GM19468 (cell line): ENCODE data around the gene CITED2.
"Not testable (repeated sequence)": the region's sequence is repeated elsewhere in the genome, so short reads cannot be mapped to it uniquely, and the experiment has no call there.

ENCODE experiments used
- ATAC-seq: cut with Tn5 transposase; IDR thresholded peaks from one replicate; pipeline ENCODE4 v1.9.1; 2021; ENCODE audit warnings: mild to moderate bottlenecking, moderate library complexity, moderate number of reproducible peaks; ENCODE audit not compliant: unreplicated experiment; ENCODE audit errors: extremely low read depth

Gene CITED2, protein sequence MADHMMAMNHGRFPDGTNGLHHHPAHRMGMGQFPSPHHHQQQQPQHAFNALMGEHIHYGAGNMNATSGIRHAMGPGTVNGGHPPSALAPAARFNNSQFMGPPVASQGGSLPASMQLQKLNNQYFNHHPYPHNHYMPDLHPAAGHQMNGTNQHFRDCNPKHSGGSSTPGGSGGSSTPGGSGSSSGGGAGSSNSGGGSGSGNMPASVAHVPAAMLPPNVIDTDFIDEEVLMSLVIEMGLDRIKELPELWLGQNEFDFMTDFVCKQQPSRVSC

DNA sequence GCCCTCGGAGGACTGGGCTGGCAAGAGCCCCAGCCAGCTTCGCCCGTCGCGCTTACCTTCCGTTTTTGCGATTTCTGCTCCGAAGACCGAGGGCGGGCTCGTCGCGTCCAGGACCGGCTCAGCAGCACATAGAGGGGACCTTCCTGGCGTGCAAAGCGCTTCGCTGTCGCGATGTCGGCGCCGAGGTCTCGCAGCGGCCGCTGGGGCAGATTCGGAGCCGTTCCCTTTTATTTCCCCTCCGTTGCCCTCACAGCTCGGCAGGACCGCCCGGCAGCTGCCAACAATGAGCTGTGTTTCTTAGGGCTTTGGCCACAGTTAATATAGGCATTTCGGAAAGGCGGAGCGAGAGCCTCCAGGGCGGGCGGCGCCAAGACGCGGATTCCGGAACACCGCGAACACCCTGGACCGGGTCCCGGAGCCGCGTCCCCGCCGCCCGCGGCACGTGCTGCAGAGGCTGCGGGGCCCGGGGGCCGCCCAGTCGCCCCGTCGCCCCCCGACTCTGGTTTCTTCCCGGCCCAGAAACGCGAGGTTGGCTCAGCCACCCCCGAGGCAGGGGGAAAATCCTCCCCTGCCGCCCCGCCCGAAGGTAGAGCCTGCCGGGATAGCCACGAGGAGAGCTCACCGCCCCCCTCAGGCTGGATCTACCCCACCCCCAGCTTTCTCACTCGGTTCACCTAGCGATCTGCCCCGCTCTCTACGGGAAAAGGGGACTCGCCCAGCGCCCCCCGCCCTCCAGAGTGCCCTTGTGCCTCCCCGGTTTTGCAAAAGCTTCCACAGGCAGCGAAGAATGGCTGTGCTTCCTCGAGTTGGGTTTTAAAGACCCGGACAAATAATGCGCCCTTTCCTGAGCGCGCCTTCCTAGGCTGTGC, at the start of gene CITED2:
TSS of gene CITED2 (minus strand) at position 292 of the 869 bp plus-strand sequence. CDS start 704 bp downstream, outside the sequence.
- peak; percentile 67 for ATAC-seq

DNA sequence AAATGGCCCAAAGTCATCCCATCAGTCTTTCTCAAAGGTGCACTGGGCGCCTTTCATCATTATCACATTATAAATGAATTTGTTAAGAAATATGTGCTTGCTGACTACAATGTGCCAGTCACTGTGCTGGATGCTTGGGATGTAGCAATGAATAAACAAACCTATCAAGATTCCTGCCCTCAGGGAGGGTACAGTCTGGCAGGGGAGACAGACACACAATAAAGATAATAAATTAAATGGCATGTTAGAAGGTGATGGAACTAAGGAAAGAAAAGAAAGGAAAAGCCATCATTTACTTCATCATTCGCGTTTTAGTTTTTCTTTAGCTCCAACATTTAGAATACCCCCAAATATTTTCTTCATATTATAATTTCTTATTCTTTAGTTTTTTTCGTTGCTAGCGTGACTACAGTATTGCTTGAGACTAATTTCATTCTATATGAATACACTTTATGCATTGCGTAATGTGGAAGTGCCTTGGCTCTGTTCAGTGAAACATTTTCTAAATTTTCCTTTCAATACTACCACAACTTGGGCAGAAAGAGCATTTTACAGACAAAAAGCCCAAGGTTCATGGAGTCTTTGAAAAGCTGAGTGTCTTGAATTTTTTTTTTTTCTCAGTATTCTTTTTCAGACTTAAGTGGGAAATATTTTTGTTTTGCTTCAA, 48.7 kb upstream of the CITED2 start:
- no peak for ATAC-seq

DNA sequence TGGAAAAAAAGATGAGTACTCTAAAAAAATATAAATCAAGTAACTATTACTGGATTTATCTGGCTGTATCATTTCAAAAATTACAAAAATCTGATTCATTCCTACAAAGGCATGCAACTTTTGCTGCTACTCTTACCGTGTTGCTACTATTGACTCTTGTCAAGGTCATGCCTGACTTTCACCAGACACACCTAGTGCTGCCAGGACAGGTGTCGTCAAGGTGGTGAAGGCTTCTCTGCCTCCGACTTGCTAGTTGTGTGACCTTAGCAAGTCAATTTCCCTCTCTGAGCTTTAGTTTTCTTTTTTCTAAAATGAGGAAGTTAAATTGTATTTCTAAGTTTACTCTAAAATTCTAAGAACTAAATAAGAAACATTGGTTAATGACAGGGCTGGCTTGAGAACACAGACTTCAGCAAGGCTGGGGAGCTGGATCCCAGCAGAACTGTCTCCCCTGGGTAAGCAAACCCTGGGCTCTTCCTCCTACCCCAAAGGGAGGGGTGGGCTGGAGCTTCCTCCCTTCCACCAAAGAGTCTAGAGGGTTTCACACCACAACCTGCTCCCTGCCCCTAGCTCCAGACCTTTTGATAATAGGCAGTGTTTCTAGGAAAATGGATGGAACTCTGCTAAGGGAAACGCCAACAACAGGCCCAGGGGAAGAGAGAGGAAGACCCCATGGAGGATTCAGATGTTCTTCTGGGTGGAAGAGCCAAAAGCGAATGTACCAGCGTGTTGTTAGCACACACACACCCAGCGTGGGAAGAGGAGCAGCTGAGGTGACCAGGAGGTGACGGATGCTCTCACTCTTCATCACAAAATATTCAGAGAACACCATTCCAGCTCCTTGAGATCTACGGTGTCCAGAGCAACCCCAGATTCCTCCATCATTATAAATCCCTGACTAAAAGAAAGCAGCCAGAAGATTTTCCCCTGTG, 47.9 kb upstream of the CITED2 start:
- ATAC-seq = no peak

DNA sequence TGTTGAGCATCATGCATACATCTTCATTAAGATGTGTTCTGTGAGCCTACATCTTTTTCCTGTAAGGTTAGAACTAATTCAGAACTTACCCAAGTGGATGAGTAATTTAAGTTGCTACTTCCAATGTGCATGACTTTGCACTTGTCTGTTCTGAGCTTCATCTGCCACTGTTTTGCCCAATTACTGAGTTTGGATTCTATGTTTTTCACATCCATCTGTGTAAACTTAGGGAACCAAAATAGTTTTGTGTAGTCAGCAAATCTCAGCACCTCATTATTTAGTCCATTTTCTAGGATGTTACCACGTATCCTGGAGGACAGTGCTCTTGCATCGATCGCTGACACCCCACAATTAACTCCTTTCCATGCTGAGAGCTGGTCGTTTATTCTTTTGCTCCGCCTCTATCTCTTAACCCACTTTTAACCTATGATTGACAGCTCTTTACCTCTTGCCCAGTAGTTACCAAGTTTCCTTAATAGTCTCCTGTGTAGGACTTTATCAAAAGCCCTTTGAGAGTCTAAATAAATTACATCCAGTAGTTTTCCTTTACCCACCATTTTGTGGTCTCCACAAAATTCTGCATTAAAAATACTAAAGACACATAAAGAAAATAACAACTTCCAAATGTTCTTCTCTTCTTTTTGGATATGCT, 44.2 kb upstream of the CITED2 start:
- ATAC-seq = no peak

DNA sequence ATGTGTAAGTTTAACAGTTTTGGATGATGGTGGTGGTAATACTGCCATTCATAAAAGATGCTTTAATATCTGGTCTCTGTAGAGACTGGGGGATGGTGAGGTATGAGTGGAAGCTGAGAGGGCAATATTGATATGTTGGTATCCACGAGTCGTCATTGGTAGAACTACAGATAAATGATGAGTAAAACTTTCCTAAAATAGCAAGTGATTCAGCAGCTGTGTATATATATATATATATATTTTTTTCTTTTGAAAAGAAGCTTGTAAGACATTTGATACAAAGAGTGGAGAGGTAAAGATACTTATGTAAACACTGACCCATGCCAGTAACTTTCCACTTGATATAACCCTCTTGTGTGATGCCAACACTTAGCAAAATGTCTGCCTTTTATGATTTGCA, 41.7 kb upstream of the CITED2 start:
- ATAC-seq = no peak

DNA sequence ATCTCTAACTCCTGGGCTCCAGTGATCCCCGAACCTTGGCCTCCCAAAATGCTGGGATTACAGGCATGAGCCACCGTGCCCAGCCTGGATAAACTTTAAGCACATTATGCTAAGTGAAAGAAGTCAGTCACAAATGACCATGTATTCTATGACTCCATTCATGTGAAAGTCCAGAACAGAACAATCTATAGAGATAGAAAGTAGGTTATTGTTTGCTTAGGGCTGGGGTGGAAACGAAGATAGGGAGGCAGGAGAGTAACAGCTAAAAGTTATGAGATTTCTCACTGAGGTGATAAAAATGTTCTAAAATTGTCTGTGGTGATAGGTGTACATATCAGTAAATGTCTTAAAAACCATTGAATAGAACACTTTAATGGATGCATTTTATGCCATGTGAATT, 40.9 kb upstream of the CITED2 start:
- no peak for ATAC-seq

DNA sequence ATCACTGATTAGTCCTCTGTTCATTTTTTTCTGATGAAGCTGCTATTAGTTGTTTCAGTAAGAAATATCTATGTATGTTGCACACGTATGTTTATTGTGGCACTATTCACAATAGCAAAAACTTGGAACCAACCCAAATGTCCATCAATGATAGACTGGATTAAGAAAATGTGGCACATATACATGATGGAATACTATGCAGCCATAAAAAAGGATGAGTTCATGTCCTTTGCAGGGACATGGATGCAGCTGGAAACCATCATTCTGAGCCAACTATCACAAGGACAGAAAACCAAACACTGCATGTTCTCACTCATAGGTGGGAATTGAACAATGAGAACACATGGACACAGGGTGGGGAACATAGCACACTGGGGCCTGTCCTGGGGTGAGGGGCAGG, 37.7 kb upstream of the CITED2 start:
- ATAC-seq = not testable (repeated sequence)

DNA sequence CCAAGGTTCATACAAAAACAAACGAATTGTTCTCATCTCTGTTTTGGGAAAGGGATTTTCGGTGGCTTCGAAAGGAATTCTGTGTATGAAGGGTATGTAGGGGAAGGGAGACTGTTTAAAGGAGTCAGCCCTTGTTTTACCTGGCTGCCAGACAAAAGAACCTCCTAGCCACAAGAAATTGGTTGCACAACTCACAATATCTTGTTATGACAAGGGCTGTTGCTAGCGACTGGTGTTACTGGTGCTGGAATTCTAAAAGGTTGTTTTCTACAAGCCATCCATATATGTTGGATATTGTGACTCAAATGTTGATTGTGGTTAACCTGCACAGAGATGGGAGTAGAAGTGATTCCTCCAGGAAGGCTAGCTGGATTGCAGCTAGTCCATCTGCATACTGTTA, 34.6 kb upstream of the CITED2 start:
- no peak for ATAC-seq

DNA sequence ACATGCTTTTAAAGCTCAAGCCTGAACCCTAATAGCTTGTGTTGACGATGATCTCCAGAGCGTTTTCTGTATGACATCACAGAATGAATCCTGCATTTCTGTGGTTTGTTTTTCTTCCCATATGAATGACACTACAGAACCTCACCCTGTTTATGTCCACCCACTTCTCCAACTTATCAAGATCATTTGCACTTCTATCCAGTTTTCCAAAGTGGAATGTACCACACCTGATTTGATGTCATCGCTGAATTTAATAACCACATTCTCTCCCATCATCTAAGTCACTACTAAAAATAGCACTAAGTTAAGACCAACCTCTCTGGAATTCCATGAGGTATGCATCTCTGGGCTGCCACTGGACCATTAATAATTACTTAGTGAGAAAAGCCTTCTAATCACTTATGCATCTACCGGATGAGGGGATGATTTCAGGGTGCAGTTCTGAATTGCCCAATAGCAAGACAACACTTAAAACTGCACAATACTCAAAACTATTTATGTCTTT, 33.3 kb upstream of the CITED2 start:
- no peak for ATAC-seq

DNA sequence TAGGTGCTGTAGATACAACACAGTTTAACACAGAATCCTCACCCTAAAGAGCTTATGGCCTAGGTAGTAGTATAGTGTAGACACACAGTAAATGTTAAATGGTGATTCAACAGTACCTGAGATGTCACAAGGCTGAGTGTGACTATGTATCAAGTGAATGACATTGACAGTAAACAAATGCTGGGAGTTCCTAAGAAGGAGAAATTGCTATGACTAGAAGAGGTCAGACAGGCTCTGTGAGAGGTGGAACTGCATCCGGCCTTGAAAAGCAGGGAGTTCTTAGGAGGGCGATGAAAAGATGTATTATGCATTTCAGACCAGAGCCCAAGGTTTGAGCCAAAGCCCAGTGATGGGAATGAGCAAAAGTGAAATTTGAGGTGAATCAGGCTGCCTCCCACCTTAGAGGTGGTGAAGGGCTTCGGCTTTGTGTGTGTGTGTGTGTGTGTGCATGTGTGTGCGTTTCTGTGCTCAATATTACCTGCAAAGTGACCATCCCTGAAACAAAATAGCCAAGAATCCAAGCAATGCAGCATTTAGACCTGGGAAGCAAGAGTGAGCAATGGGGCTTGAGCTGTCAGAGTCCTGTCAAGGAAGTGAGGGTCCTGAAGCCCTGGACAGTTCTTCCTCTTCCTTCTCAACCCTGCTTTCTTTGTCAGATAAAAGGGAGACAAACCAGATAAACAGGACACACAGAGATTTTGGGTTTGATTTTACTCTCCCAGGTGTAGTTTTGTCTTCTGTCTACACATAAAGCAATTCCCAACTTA, 32.3 kb upstream of the CITED2 start:
- no peak for ATAC-seq

DNA sequence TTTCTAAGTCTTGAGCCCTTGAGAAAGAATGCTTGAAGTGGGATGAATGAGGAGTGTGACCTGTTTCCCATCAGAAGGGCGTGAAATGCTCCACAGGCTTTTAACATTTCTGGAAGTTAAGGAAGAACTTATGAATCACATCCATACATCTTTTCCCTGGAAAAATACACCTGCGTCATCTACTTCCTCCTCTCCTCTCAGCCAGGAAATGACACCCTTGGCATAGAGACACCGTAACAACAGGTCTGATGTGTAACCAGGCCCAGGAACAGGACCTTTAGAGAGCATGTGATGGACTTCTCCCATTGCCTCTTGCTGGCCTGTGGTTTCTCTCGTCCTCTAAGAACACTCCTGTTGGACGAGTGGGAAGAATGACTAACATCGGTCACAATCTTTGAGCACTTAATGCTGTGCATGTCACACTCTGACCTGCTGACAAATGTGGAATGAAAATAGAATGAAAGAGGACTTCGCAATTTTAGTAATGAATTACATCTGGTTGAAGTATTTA, 28.5 kb upstream of the CITED2 start:
- no peak for ATAC-seq

DNA sequence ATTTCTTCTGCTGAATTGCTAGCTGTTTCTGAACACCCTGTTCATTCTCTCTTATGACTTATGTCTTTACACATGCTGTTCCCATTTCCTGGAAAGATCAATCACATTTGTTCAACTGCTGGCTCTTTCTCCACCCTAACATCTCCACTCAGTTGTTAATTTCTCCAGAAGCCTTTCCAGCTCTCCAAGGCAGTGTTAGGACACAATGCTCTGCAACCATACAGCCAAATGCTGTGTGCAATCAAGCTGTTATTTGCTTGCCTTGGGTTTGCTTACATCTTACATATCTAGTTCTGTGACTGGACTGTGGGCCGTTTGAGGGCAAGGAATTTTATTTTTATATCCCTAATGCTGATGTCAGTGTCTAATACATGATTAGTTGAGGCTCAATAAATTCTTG, 24.2 kb upstream of the CITED2 start:
- ATAC-seq = no peak

DNA sequence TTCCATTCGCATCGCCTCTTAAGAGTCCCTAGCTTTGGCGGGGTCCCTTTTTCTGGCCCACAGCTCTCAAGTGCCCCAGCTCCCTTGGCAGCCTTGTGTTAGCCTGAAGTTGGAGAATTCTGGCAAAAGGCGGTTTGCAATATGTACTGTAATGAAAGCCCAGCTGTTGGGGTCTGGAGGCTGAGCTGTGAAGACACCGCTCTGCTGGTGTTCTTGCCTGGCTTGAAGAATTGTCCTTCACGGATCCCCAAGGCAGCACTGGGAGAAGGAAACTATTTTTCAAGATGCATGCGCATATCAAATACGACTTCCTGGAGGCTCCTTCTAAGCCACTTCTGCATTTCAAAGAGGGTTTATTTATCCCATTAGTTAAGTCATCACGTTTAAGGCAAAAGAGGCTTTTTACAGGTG, 21.4 kb upstream of the CITED2 start:
- ATAC-seq = no peak

DNA sequence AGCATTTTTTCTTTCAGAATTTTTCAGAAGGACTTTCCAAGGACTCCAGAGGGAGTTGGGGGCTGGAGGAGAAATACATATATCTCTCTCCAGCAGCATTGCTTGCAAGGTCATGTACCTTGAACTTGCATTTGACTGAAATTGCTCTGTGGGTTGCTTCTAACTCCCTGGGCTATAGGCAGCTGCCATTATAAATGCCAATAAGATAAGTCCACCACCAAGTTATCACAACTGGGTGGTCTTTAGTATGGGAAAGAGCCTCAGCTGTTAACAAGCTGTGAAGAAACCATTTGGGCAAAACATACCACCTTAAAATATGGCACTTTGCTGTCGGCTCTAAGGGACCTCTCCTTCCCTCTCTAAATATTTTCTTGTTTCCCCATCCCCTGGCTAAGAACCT, 20.9 kb upstream of the CITED2 start:
- ATAC-seq = no peak

DNA sequence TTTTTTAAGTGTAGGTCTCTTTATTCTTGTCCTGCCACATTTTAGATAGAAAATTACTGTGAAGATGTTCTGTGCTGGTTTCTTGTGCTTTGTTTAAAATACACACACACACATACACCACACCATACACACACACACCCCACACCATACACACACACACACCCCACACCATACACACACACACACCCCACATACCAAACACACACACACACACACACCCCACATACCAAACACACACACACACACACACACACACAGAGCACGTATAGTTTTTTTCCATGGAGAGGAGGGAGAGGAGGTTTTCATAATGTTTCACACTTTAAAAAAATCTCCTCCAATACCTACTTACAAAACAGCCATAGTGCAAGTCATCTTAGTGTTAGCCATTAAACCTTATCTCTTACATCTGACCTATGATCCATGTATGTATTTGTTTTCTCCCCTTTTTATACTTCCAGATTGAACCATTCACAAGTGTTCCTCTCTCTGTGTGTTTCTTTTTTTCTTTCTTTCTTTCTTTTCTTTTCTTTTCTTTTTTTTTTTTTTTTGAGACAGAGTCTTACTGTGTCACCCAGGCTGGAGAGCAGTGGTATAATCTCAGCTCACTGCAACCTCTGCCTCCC, 19.7 kb upstream of the CITED2 start:
- no peak for ATAC-seq

DNA sequence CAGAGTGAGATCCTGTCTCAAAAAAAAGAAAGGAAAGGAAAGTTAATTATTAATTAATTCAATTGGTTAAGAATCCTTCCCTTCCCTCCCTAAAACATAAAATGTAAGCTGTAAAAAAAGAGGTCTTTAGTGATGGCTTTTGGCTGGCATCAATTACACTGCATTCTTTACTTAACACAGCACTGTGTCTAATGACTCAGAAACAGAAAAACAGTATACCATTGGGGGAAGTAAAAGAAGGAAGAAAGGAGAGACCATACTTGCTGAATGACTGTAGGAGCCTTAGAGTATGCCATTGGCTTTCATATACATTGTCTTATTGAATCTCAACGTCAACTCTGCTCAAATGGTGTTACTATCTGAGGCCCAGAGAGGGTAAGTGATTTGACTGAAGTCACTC, 18.3 kb upstream of the CITED2 start:
- peak; percentile 74 for ATAC-seq

DNA sequence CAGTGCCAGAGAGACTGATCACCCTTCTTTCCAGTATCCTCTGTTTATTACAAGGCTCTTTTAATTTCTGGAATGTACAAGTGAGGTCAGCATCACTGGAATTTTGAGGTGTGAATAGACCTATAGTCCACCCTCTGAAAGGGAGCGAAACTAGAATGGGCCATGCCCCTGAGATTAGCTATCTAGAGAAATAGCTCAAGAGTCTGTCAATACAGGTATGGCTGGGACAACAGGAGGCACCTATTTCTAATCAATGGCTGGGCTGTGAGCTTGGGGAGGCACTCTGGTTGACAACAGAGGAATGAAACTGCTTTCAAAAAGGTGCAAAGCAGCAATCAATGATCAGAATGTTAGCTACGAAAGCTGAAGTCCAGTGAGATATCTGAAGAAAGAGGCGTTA, 17.3 kb upstream of the CITED2 start:
- no peak for ATAC-seq

DNA sequence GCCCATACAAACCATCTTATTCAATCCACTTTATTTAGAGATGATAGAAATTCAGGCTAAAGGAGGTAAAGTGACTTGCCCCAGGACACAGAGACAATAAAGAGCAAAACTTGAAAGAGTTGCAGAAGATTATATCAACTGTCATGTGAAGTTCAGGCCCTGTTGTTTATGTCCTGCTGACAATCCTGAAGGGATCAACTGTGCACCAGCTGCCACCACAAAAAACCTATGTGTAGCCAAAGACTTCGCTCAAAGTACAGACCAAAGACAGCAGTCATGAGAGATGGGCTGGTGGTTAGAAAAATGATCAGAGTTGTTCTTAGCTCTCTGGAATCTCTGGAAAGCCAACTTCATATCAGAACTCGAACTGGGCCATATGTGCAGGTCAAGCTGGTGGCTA, 16.0 kb upstream of the CITED2 start:
- ATAC-seq = no peak
